Measurements from ENCODE around the gene BORCS5.

BORCS5 gene

DNA sequence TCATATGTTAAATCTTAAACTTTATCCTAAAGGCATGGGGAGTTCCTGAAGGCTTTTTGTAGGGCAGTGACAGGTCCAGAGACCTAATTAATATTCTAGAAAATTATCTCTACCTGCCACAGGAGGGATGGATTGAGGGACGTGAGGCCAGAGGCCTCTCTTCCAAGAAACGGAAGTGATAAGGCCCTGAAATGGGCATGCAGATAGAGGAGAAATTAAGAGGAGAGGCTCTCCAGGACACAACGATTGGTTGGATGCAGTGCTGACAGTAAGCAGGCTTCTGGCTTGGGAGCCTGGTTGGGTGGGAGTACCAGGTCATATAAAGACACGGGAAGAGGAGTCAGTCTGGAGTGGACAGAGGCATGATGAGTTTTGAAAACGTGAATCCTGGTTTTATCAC is 3.1 kb upstream of the BORCS5 start:
- DNase-seq, result no peak

DNA sequence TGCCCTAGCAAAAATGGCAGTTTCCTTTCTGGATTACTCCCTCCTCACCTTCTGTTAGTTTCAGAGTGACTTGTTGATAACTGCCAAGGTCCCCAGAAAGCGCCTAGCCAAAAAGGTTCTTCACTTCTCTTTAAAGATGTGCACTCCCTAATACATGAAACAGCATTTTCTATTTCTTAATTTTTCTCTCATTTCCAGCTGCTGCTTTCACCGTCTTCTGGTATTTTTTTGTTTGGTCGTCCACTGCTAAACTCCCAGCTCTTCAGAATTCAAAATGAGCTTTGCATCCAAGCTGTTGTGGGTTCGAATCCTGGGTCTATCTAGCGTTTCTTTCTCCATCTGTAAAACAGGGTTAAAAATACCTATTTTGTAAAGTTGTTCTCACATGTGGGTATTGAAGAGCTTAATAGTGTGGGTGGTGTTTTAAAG is 397 bp upstream of the BORCS5 start:
- no peak for DNase-seq

DNA sequence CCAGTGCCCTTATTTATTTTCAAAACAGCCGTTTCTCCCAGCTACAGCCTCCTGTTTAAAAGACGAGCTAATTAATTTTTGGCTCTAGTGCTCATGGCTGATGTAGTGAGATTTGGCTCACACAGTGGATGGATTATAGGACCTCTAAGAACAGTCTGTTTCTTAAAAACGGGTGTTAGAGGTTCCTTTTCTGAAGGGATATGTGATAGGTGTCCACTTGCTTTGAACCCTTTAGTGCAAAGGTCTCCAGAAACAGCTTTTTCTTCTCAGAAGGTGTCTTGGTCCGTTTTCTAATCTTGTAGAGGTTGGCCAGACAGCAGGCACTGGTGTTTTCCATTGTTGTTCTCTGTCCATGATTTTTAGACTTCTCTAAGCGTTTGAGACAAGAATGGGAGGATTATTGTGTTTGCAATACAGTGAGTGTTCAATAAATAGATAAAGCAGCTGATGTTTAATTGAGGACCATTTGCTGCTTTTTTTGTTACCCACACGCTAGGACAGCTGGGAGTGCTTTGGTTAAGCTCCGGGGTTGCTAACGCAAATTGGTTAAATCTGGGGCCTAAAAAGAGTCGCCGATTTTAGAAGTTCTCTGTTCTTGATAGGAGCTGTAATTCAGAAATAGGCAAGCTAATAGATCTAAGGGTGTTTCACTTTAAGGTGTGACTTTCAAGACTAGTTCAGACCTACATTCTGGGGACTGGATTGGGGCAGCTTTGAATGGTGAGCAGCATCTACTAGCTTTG is 1.0 kb downstream of the BORCS5 start:
- no peak for DNase-seq

DNA sequence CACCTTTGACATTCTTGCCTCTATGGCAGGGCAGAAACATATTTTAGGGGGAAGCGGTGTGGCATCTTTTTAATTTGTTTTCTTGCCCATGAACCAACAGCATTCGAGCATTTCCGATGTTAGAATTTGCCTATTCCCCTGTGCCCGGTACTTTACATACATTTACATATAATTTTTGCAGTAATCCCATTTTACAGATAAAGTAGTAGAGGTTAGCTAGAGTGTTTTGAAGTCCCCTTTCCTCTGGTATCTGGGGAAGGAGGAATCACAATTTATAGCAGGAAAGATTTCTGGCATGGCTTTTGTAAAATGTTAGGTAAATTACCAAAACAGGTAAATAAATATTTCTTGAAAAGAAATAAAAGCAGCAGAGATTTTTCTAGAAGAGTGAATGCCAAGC is 1.6 kb downstream of the BORCS5 start:
- no peak for DNase-seq

DNA sequence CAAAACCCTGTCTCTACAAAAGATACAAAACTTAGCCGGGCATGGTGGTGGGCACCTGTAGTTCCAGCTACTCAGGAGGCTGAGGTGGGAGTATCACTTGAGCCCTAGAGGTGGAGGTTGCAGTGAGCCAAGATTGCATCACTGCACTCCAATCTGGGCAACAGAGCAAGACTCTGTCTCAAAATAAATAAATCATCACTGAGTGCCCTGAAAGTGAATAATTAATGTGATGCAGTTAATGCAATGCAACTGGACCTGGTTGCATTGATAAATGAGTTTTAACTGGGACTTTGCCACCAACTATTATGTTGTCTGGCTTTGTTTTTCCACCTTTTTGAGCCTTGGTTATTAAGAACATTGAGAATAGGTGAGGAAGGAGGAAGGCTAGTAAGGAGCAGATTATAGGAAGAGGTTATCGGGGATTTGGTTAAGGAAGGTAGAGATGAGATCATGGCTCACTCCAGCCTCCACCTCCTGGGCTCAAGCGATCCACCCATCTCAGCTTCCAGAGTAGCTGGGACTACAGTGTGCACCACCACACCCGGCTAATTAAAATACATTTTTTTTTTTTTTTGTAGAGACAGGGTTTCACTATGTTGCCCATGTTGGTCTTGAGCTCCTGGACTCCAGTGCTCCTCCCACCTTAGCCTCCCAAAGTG is 8.0 kb downstream of the BORCS5 start:
- no peak for DNase-seq

DNA sequence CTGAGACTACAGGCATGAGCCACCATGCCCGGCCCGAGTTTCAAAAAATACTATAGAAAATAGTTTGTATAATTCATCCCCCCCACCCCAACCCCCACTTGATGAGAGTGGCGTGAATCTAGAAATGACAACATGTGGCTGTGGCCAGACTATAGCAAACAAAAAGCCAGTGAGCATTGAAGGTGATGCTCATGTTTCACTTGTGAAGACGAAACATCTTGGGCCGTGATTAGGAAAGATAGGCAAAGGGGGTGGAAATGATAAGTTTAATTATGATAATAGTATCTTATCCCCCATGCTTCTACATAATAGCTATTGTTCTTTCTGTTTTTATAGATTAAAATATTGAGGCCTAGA is 8.5 kb downstream of the BORCS5 start:
- DNase-seq, result no peak

DNA sequence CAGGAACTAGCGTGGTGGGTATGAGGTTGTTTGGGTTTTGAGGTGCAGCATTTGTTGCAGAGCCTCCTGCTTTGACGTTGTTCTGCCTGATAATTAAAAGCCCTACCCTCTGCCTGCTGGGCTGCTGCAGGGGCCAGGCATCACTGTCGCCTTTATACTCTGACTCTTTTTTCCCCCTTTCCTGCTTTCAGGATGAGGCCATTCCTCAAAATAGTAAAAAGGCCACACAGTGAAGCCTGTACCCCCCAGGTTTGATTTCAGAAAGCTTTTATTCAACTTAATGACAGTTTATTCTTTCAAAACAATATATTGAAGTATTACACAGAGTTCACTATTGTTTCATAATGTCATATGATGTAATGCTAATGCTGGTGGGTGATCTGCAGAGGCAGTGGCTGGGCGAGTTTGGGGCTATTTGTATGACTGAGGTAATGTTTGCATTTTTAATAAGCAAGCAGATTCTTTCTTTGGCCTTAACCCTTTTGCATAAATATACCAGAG is 9.1 kb downstream of the BORCS5 start:
- no peak for DNase-seq

DNA sequence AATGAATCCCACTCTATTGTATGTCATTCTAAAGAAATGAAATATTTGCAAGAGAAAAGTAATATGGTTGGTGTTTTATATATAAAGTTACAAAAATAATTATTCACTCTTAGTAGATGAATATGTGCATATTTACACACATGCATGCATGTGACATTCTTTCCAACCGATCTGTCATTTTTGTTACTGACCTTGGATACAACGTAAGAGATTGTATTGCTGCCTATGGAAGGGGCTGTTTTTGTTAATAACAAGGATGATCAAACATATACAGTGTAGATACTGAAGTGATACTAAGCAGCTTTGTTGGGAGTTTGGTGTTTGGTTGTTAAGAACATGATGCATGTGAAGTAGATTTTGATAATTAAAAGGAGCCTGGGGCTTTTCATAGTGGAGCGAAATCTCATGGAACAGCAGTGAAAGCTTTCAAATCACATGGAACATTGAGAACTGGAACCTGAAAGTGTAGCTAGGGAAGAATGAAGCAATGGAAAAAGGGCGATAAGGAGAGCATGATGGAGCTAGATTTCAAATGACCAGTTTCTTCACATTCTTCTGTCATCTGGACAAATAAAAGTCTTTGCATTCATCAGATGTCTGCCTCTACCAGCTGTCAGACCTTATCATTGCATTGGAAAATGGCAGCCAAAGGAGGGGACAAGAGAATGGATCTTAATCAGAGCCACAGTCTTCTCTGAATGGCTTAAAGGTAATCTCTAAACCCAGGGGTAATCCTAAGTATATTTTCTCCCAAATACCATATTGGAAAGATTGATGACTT is 10.0 kb downstream of the BORCS5 start:
- no peak for DNase-seq

DNA sequence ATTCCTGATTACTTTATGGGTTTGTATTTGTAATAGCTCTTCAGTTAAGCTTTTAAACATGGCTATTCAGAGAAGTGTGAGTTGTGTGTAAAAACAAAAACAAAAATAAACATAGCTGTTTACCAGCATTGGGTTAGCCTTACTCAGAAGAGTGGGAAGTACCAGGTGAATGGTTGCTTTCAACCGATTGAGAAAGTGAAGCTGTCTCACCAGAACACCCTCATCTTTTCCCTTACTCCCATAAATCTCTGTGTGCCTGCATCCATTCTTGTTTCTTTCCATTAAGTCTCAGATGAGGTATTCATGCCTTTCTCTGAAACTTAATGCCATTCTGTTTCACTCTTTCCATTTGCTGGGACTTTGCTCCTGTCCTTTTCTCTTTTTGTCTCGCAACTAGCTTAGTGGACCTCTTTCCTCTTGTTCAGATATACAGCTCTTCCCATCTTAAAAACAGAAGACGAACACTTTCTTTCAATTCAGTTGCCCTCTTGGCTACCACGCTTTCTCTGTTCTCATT is 10.7 kb downstream of the BORCS5 start:
- no peak for DNase-seq

DNA sequence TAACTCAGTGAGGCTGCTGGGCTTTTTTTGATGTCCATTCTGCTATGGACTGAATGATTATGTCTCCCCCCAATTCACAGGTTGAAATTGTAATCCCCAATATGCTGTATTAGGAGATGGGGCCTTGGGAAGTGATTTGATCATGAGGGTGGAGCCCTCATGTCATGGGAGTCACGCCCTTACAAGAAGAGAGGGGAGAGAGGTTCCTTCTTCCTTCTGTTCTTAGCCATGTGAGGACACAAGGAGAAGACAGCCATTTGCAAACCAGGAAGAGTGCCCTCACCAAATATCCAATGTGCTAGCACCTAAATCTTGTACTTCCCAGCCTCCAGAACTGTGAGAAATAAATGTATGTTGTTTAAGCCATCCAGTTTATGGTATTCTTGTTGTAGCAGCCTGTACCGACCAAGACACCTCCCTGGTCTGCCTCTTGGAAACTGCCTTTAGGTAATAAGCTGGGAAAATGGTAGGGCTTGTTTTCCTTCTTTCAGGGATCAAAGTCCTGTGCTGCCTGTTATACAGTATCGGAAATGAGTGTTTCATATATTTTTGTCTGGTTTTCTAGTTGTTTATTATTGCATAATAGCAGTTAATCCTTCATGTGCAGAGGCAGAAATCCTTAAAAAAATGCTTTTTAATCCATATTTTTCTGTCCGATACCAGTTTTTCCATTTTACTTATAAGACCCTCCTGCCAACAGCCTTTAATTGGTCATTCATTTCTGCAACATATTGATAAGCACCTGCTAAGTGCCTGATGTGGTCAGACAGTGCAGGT is 16.3 kb downstream of the BORCS5 start:
- no peak for DNase-seq

DNA sequence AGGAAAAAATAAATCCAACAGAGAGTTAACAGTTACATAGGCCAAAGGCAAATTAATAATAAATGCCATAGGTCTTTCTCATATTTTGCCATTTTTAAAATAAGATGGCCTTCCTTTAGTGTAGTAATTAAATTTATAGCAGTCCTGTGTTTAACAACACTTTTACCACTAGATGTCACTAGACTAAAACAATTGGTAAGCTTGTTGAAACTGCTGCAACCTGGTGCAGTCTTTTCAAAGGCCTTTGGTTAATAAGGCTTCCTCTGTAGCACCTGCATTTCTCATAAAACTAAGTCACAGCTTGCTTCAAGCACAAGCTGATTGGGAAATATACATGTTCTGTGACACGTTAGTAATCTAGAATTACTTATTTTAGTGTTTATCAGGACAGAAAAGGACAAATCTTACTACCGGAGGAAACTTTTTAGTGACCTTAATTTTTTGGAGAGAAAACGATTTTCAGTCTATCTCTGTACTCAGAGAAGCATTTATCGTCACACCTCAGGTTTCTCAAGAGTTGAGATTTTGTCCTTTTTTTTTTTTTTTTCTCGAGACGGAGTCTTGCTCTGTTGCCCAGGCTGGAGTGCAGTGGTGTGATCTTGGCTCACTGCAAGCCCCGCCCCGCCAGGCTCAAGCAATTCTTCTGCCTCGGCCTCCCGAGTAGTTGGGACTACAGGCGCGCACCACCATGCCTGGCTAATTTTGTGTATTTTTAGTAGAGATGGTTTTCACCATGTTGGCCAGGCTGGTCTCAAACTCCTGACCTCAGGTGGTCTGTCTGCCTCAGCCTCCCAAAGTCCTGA is 20.0 kb downstream of the BORCS5 start:
- no peak for DNase-seq

DNA sequence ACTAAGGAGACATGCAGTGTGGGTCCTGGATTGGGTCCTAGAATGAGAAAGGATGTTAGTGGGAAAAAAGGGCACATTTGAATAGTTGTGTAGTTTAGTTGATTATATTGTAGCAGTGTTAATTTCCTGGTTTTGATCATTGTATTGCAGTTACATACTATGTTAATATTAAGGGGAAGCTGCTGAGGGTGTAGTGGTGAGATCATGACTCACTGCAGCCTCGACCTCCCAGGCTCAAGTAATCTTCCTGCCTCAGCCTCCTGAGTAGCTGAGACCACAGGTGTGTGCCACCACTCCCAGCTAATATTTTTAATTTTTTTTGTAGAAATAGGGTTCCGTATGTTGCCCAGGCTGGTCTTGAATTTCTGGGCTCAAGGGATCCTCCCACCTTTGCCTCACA is 21.7 kb downstream of the BORCS5 start:
- DNase-seq, result no peak

DNA sequence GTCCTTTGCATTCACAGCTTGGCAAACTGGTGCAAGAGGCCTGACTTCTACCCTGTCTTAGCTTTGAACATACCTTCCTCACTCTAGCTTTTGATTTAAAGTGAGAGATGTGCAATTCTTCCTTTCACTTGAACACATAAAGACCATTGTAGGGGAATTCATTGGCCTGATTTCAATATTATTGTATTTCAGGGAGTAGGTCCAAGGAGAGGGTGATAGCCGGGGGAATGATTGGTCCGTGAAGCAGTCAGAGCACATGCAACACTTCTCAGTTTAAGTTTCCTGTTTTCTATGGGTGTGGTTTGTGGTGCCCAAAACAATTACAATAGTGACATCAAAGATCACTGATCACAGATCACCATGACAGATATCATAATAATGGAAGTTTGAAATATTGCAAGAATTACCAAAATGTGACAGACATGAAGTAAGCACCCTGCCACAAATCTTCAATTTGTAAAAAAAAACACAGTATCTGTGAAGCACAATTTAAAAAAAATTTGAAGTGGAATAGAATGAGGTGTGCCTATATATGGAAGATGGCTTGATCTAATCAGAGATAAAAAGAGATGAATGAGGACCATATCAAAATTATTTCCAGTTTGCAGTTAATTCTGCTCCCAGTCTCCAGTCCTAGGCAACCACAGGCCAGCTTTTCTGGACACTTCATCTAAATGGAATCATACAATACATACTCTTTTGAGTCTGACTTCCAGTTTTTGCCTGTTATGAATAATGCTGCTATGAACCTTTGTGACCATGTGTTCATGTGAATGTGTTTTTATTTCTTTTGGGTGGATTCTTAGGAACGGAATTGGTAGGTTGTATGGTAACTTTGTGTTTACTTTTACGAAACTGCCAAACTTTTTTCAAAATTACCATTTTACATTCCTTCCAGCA is 23.2 kb downstream of the BORCS5 start:
- DNase-seq, result no peak

DNA sequence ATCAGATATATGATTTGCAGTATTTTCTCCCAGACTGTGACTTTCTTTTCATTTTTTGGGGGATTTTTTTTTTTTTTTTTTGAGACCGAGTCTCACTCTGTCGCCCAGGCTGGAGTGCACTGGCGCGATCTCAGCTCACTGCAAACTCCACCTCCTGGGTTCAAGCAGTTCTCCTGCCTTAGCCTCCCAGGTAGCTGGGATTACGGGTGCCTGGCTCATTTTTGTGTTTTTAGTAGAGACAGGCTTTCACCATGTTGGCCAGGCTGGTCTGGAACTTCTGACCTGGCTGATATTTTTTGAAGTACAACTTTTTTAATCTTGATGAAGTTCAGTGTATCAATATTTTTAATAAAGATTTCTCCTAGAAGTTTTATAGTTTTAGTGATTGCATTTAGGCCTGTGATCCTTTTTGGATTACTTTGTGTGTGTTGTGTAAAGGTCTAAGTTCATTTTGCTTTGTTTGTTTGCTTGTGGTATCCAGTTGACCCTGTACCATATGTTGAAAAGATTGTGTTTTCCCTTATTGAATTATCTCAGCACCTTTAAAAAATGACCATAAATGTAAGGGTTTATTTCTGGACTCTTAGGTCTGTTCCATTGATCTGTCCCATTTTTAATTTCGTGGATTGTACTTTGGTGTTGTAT is 24.2 kb downstream of the BORCS5 start:
- DNase-seq, result no peak

DNA sequence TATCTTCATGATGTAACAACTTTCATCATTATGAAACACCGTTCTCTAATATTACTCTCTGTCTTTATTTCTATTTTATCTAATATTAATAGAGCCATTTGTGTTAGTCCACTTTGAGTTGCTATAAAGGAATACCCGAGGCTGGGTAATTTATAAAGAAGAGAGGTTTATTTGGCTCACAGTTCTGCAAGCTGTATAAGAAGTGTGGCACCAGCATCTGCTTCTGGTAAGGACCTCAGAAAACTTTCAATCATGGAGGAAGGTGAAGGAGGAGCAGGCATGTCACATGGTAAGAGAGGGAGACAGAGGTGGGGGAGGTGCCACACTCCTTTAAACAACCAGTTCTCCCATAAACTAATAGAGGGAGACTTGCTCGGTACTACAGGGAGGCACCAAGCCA is 25.1 kb downstream of the BORCS5 start:
- no peak for DNase-seq

DNA sequence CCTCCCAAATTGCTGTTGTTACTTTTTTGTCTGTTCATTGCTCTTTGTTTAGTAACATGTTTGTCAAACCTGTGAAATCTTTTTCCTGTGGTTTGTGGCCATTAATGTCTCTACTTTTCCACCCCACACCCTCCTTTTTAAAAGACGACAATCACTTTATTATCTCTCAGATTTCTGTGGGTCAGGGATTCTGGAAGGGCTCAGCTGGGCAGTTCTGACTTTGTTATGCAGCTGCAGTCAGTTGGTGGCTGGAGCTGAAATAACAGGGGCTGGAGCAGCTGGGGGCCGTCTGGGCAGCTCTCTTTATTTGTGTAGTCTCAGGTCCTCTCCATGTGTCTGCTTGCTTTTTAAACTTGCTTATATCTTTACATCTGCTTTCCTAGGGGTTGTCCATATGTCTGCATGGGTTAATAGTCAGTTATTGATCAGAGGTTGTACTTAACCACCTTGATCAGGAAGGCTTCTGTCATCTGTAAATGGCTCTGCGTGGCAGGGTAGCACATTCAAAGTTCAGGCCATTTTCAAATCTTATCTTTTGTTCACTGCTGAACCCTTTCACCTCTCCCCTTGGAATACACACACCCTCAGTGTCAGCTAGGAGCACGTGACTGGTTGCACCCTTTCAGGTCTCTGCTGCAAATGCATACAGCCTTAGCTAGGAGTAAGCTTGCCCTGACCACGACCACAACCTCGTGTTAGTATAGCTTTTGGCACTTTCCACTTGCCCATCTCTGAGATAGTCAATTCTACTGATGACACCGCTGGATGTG is 27.9 kb downstream of the BORCS5 start:
- no peak for DNase-seq

DNA sequence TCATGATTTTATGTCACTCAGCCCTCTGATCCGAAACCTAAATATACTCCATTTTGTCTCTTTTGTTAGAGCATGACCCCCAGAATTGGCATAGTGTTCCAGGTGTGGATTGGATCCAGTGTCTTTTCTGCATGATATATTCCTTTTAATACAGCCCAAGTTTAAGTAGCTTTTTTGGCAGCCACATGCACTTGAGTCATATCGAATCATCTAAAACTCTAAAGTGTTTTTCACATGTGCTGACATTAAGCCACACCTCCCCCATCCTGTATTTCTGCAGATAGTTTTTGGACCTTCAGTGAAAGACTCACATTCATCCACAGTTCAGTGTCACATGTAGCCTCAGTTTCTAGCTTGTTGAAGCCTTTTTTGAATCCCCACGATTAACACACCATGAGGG is 30.6 kb downstream of the BORCS5 start:
- DNase-seq, result no peak

DNA sequence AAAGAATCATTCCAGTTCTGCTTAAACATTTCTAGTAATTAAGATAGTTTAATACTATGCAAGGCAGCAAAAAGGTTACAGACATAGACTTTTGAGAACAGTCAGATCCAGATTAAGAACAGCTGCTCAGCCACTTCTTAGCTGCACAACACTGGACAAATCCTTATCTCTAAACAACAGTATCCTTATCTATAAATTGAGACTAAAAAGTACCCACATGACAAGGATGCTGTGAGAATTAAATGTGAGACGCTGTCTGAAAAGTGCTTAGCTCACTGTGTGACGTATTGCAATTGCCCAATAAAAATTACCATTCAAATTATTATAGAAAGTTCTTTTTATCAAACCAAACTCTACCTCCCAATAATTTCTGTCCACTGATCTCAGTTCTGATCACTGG is 35.5 kb downstream of the BORCS5 start:
- DNase-seq, result no peak

DNA sequence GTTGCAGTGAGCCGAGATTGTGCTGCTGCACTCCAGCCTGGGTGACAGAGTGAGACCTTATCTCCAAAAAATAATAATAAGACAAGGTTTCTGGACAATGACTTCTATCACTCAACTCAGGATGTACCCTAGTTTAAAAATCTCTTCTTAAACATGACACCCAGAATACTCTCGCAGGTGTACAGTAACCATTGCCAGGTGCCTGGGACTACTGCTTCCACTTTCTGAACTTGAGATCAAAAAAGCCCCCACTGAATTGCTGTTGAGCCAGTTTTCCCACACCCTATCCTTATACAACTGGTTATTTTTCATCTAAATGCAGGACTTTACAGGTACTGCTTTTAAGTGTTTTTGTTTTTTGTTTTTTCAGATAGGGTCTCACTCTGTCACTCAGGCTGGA is 36.3 kb downstream of the BORCS5 start:
- no peak for DNase-seq

DNA sequence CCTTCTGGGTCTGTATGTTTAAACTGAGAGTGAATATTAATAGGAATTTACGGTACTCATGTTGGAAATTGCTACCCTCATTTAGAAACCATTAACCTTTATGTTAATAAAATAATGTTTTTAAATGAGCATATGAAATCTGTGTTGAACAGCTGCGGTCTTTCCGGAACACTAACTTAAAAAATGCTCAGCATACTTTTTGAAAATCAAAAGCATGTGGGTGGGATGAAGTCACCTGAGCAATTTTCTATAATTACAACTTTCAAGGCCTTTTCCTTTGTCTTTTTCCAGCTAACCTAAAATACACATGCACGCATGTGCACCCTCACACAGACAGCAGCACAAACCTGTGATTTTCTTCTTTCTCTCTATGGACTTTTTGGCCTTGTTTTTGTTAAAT is 39.8 kb downstream of the BORCS5 start:
- no peak for DNase-seq

Measured in activated T-cell treated with anti-CD3 and anti-CD28 coated beads for 4 hours (primary cell).